HCT116 (cell line): ENCODE results near the gene KRT39. TPM values are rescaled to one million over a fixed set of nuclear protein-coding genes. Genes with fewer than 3 reads are reported as not detected.

Experiments
- ATAC-seq: fragments of 200-7000 bp; cut with Tn5 transposase; 2 replicates; pipeline ENCODE4 v1.9.1; 2020; ENCODE audit warnings: mild to moderate bottlenecking, moderate library complexity
- BruUV-seq: library from RNA; stranded (reverse); fragments of 400-500 nt; replicated peaks from 2 replicates; lab custom pipeline; 2021; lab: Mats Ljungman, UMichigan
- CTCF ChIA-PET: fragments of 300-600 bp; sonication (Branson Sonifier 250); formaldehyde crosslinking; loops from one replicate; lab custom pipeline; 2021; ENCODE audit warnings: antibody characterized with exemption; lab: Charles Lee
- POLR2A ChIA-PET: fragments of 300-600, 350-600 bp; sonication (Branson Sonifier 250); formaldehyde crosslinking; loops from one replicate; lab custom pipeline; 2021; ENCODE audit warnings: antibody characterized with exemption; lab: Charles Lee
- RAD21 ChIA-PET, 2 experiments: fragments of 300-600 bp; sonication (Branson Sonifier 250); formaldehyde crosslinking; loops; one replicate each; lab custom pipeline; 2023; ENCODE audit warnings: low total read pairs in 2 of 2; ENCODE audit not compliant: uncharacterized antibody in 2 of 2, unreplicated experiment in 2 of 2, low non-redundant PET in 1 of 2; lab: Charles Lee
- DNase-seq: peaks from one replicate; pipeline ENCODE4 v3.0.0-alpha.2; 2010; ENCODE audit warnings: low read depth, low spot score
- H2AFZ ChIP-seq: fragments of 200-600 bp; shearing (Covaris generic), sonication (generic); 2 replicates; pipeline ENCODE4 v1.6.1; 2017; ENCODE audit warnings: low read depth, mixed run types, mixed read lengths, antibody characterized with exemption, low read length; ENCODE audit not compliant: poor library complexity, severe bottlenecking
- H3K27ac ChIP-seq: 2 replicates; pipeline ENCODE4 v1.5.1; 2012; ENCODE audit warnings: low read depth, low read length
- H3K27me3 ChIP-seq: fragments of 200-600 bp; sonication (generic); 2 replicates; pipeline ENCODE4 v1.6.1; 2016; ENCODE audit warnings: mixed run types, low read length, mixed read lengths; ENCODE audit not compliant: insufficient read depth
- H3K36me3 ChIP-seq, 2 experiments: fragments of 200-500 bp in 1 of 2; fragments of 200-600 bp in 1 of 2; sonication (Bioruptor generic) in 1 of 2; sonication (generic) in 1 of 2; 2 replicates each; pipeline versions ENCODE4 v1.5.1 to v1.6.1; 2014 to 2016; ENCODE audit warnings: low read length in 2 of 2, inconsistent platforms in 1 of 2, mixed read lengths in 1 of 2, mixed run types in 1 of 2; ENCODE audit not compliant: insufficient read depth in 2 of 2, control insufficient read depth in 1 of 2
- H3K4me1 ChIP-seq, 2 experiments: fragments of 200-600 bp in 1 of 2; sonication (generic) in 1 of 2; 2 replicates each; pipeline versions ENCODE4 v1.5.1 to v1.6.1; 2012 to 2017; ENCODE audit warnings: low read length in 2 of 2, inconsistent platforms in 1 of 2, mild to moderate bottlenecking in 1 of 2, mixed read lengths in 1 of 2, mixed run types in 1 of 2, moderate library complexity in 1 of 2; ENCODE audit not compliant: insufficient read depth in 2 of 2, control insufficient read depth in 1 of 2
- H3K4me2 ChIP-seq: fragments of 200-600 bp; sonication (generic); 2 replicates; pipeline ENCODE4 v1.6.1; 2017; ENCODE audit warnings: mixed run types, low read length, mixed read lengths
- H3K4me3 ChIP-seq, 2 experiments: fragments of 200-600 bp in 1 of 2; sonication (generic) in 1 of 2; replicated peaks in 1 of 2; 2 replicates each; pipeline ENCODE4 v1.5.1; 2011 to 2016; ENCODE audit warnings: low read length in 2 of 2, control low read depth in 1 of 2, low read depth in 1 of 2, mild to moderate bottlenecking in 1 of 2, mixed read lengths in 1 of 2, mixed run types in 1 of 2
- H3K79me2 ChIP-seq: fragments of 200-600 bp; sonication (generic); 2 replicates; pipeline ENCODE4 v1.6.1; 2017; ENCODE audit warnings: mild to moderate bottlenecking, mixed run types, low read length, moderate library complexity, mixed read lengths; ENCODE audit not compliant: insufficient read depth
- H3K9ac ChIP-seq: fragments of 200-600 bp; sonication (generic); 2 replicates; pipeline ENCODE4 v1.6.1; 2016; ENCODE audit warnings: low read length, mixed read lengths
- H3K9me2 ChIP-seq: fragments of 200-600 bp; sonication (generic), shearing (Covaris generic); 2 replicates; pipeline ENCODE4 v1.6.1; 2017; ENCODE audit warnings: mixed run types, mild to moderate bottlenecking, moderate library complexity; ENCODE audit not compliant: insufficient read depth
- H3K9me3 ChIP-seq, 2 experiments: fragments of 200-500 bp in 1 of 2; fragments of 200-600 bp in 1 of 2; sonication (Bioruptor generic) in 1 of 2; sonication (generic) in 1 of 2; 2 replicates each; pipeline ENCODE4 v1.6.1; 2014 to 2017; ENCODE audit warnings: low read length in 2 of 2, mixed read lengths in 2 of 2, inconsistent platforms in 1 of 2, low read depth in 1 of 2, mild to moderate bottlenecking in 1 of 2, mixed run types in 1 of 2, moderate library complexity in 1 of 2; ENCODE audit not compliant: control insufficient read depth in 1 of 2, insufficient read depth in 1 of 2
- H4K20me1 ChIP-seq: fragments of 200-600 bp; sonication (generic), shearing (Covaris generic); 2 replicates; pipeline ENCODE4 v1.6.1; 2017; ENCODE audit warnings: mixed run types, mild to moderate bottlenecking, moderate library complexity; ENCODE audit not compliant: insufficient read depth
- ATF3 ChIP-seq: IDR thresholded peaks from 2 replicates; pipeline ENCODE4 v1.6.1; 2012
- CEBPB ChIP-seq: IDR thresholded peaks from 2 replicates; pipeline ENCODE4 v1.6.1; 2012; ENCODE audit warnings: low read depth
- CTCF ChIP-seq, 3 experiments: fragments of 200-600 bp in 1 of 3; sonication (generic) in 1 of 3; IDR thresholded peaks in 2 of 3; conservative IDR thresholded peaks in 1 of 3; 2 replicates each; pipeline ENCODE4 v1.5.1; 2012 to 2017; ENCODE audit warnings: low read depth in 2 of 3, low read length in 2 of 3, antibody characterized with exemption in 1 of 3, borderline replicate concordance in 1 of 3, control low read depth in 1 of 3, mild to moderate bottlenecking in 1 of 3, mixed read lengths in 1 of 3, mixed run types in 1 of 3, moderate library complexity in 1 of 3; ENCODE audit not compliant: insufficient read depth in 1 of 3
- EZH2 ChIP-seq: fragments of 200-600 bp; sonication (generic); IDR thresholded peaks from 2 replicates; pipeline ENCODE4 v1.6.1; 2017; ENCODE audit warnings: antibody characterized with exemption, mixed run types
- MAX ChIP-seq: IDR thresholded peaks from 2 replicates; pipeline ENCODE4 v1.6.1; 2012
- POLR2A ChIP-seq: IDR thresholded peaks from 2 replicates; pipeline ENCODE4 v1.7.0; 2011; ENCODE audit warnings: borderline replicate concordance; ENCODE audit not compliant: insufficient read depth, insufficient read length; ENCODE audit errors: extremely low read depth
- POLR2AphosphoS5 ChIP-seq: IDR thresholded peaks from 2 replicates; pipeline ENCODE4 v1.6.1; 2011; ENCODE audit warnings: mild to moderate bottlenecking, low read depth, low read length, moderate library complexity
- REST ChIP-seq: IDR thresholded peaks from 2 replicates; pipeline ENCODE4 v1.6.1; 2012; ENCODE audit warnings: low read depth
- SIN3A ChIP-seq: IDR thresholded peaks from 2 replicates; pipeline ENCODE4 v1.6.1; 2012; ENCODE audit warnings: low read depth
- SRF ChIP-seq: IDR thresholded peaks from 2 replicates; pipeline ENCODE4 v1.6.1; 2012; ENCODE audit warnings: low read depth
- intact Hi-C: fragments of 100-400 bp; cut with micrococcal nuclease; formaldehyde crosslinking; loops from 2 replicates; pipeline ENCODE4 v1.10.0; 2022
- total RNA-seq: library from RNA; stranded (reverse); gene quantifications from one replicate; pipeline ENCODE4 v1.2.1, GENCODE V29; 2021; ENCODE audit not compliant: unreplicated experiment

KRT39 gene
- total RNA-seq, 1 experiment from 2014 or later, result not detected

- DNase-seq (no peak), ATAC-seq (no peak)
- Histone ChIP-seq H3K9ac (no peak within 1 kb of the TSS), H3K27me3 (no peaks in the 10 kb centered on the region), H3K9me2 (no peaks in the 10 kb centered on the region; the same call in 1 of the 2 replicates), H3K27ac (no peak within 1 kb of the TSS), H3K4me3 (no peak within 1 kb of the TSS), H3K9me3 (peaks cover 0 to 11% of the 10 kb centered on the region in 2 experiments; a peak in 1 of 4 replicates), H4K20me1 (no peaks in the 10 kb centered on the region), H3K36me3 (no peaks in the 10 kb centered on the region), H3K4me1 (peaks cover 5 to 19% of the 10 kb centered on the region in 2 experiments; a peak in 3 of 4 replicates), H3K4me2 (no peak within 1 kb of the TSS), H3K79me2 (no peaks in the 10 kb centered on the region), H2AFZ (peak within 1 kb of the TSS; percentile 66)
- intact Hi-C loops, result no loop called here
- TF ChIP-seq REST (no peak), SRF (no peak), SIN3A (no peak), CEBPB (no peak), POLR2A (no peak)
- no TSS peak for BruUV-seq
- RAD21 ChIA-PET, result no interaction called here
- POLR2A ChIA-PET, result no interaction called here
- CTCF ChIA-PET, result no interaction called here
These were observed 27.1 kb upstream of the KRT39 start, which contains the start of gene KRTAP3-3 for GRCh38 chr17:40993839-40994238. Gene KRTAP3-3 (minus strand): TSS chr17:40994164. CDS start chr17:40994097, 67 bp downstream.

- intact Hi-C loops, result no loop called here
- CTCF ChIA-PET, result no interaction called here
- no TSS peak for BruUV-seq
- no peak for DNase-seq
- H3K9ac ChIP-seq, result no peak overlapping the region
- ATAC-seq, result no peak
- H3K27ac ChIP-seq, result no peak overlapping the region
- H3K4me2 ChIP-seq, result no peak overlapping the region
- H3K9me3 ChIP-seq, result peaks cover 0 to 11% of the 10 kb centered on the region in 2 experiments; a peak in 1 of 4 replicates
- peaks cover 5 to 19% of the 10 kb centered on the region in 2 experiments; a peak in 3 of 4 replicates for H3K4me1 ChIP-seq
- H3K36me3 ChIP-seq, result no peaks in the 10 kb centered on the region
- H3K9me2 ChIP-seq, result no peaks in the 10 kb centered on the region; the same call in 1 of the 2 replicates
- POLR2A ChIA-PET, result no interaction called here
- no peaks in the 10 kb centered on the region for H4K20me1 ChIP-seq
- no peaks in the 10 kb centered on the region for H3K79me2 ChIP-seq
- TF ChIP-seq MAX, result no peak
- no peak for TF ChIP-seq POLR2AphosphoS5
- no peak for TF ChIP-seq CTCF (IDR thresholded peaks at IDR 0.05 in 2 of 3, conservative IDR thresholded peaks at IDR 0.05 in 1 of 3; ENCODE audit: borderline replicate concordance in 1 of 3, insufficient read depth in 1 of 3, low read depth in 2 of 3, low read length in 2 of 3)
- no peak for TF ChIP-seq CEBPB
- TF ChIP-seq SIN3A, result no peak
- TF ChIP-seq SRF, result no peak
- TF ChIP-seq EZH2, result no peak
- TF ChIP-seq ATF3, result no peak
- TF ChIP-seq, all 23 proteins: peak for 0
- Histone ChIP-seq H3K4me3 (no peak overlapping the region), H2AFZ (peak overlapping the region; percentile 77), H3K27me3 (no peaks in the 10 kb centered on the region)
- RAD21 ChIA-PET, result no interaction called here
These were observed 26.3 kb upstream of the KRT39 start for GRCh38 chr17:40993084-40993483.
